BJ (cell line): ENCODE measurements around the gene PACSIN1. TPM values are rescaled to one million over a fixed set of nuclear protein-coding genes. Genes with fewer than 3 reads are reported as not detected.

Experiments
- CTCF ChIA-PET: fragments of 350-600 bp; formaldehyde crosslinking; extraction: SDS; loops from one replicate; lab custom pipeline; 2021; ENCODE audit warnings: antibody characterized with exemption, inconsistent platforms; lab: Yijun Ruan, JAX
- POLR2A ChIA-PET: fragments of 300-600 bp; sonication (Branson Sonifier 250); formaldehyde crosslinking; extraction: SDS; loops from one replicate; lab custom pipeline; 2021; ENCODE audit warnings: antibody characterized with exemption; lab: Charles Lee
- DNase-seq: peaks from one replicate; pipeline ENCODE4 v3.0.0-alpha.2; 2011; ENCODE audit warnings: low read depth
- H3K27me3 ChIP-seq: 2 replicates; pipeline ENCODE4 v1.6.0; 2011; ENCODE audit warnings: low read length; ENCODE audit not compliant: control insufficient read depth, insufficient read depth
- H3K36me3 ChIP-seq: 2 replicates; pipeline ENCODE4 v1.5.1; 2011; ENCODE audit warnings: low read length; ENCODE audit not compliant: control insufficient read depth, insufficient read depth
- H3K4me3 ChIP-seq: 2 replicates; pipeline ENCODE4 v1.5.1; 2011; ENCODE audit warnings: low read depth, mild to moderate bottlenecking, control low read depth, low read length
- polyA plus RNA-seq: library from polyadenylated mRNA; depleted of rRNA; stranded (reverse); fragments of >200 nt; gene quantifications from 2 replicates; pipeline ENCODE4 v1.2.3, GENCODE V29; 2011
- TF ChIP-seq, protein P1 (sequence below): IDR thresholded peaks from 2 replicates; pipeline ENCODE4 v1.5.1; 2011; ENCODE audit warnings: low read depth, mild to moderate bottlenecking, control low read depth, inconsistent platforms, low read length, moderate library complexity; ENCODE audit not compliant: insufficient read depth

Gene PACSIN1
- polyA plus RNA-seq, 1 experiment: 0.04 TPM

DNA sequence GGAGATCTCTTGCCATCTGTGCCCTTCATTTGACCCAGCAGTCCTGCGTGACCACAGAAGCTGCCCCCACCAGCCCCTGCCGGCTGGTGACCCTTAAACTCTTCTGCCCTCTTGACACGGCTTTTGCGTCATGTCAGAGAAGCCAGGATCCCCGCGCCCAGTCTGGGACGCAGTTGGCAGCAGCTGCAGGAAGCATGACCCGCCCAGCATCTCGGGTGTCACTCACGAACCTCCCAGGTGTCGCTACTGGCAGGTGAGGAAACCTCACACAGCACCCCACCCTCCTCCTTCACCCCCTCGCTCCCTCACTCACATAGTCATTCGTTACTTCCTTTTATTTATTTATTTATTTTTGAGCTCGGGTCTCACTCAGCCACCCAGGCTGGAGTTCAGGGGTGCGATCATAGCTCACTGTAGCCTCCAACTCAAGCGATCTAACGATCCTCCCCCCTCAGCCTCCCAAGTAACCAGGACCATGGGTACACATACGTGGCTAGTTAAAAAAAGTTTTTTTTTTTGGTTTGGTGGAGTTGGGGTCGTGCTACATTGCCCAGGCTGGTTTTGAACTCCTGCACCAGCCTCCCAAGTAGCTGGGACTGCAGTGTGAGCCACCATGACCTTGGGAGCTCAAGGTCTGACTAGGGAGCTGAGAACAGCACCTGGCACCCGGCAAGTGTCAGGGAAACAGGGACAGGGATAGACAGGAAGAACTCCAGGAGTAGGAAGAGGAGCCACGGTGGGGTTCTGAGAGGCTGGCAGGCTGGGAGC lies 104.4 kb downstream of the PACSIN1 start:
- Histone ChIP-seq H3K4me3 (no peak overlapping the region), H3K36me3 (no peaks in the 10 kb centered on the region), H3K27me3 (peaks cover 3% of the 10 kb centered on the region; the same call in 1 of the 2 replicates)
- TF ChIP-seq, protein P1, sequence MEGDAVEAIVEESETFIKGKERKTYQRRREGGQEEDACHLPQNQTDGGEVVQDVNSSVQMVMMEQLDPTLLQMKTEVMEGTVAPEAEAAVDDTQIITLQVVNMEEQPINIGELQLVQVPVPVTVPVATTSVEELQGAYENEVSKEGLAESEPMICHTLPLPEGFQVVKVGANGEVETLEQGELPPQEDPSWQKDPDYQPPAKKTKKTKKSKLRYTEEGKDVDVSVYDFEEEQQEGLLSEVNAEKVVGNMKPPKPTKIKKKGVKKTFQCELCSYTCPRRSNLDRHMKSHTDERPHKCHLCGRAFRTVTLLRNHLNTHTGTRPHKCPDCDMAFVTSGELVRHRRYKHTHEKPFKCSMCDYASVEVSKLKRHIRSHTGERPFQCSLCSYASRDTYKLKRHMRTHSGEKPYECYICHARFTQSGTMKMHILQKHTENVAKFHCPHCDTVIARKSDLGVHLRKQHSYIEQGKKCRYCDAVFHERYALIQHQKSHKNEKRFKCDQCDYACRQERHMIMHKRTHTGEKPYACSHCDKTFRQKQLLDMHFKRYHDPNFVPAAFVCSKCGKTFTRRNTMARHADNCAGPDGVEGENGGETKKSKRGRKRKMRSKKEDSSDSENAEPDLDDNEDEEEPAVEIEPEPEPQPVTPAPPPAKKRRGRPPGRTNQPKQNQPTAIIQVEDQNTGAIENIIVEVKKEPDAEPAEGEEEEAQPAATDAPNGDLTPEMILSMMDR: no peak
- no peak for DNase-seq
- CTCF ChIA-PET: interaction anchor here (0.7 to 1.2 kb wide), 3 partner anchors 17 to 782 kb away, joined by 3 to 4 read pairs (median 3); no protein-coding TSS in a partner anchor
- POLR2A ChIA-PET: no interaction called here

DNA sequence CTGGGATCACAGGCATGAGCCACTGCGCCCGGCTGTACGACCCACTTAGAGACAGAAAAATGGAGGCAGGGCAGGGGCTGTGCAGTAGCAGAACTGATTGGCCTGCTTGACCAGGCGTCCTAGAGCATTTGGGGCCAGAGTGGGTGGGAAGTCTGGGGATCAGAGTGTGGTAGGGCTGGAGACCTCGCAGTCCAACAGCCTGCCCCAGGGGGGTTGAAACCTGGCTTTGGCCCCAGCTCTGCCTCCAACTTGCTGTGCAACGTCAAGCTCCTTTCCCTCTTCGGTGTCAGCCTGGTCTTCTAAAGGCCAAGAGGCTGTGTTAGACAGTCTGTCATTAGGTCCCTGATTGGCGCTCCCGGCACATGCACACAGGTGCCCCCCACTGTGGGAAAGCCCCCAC lies 105.5 kb downstream of the PACSIN1 start:
- H3K27me3 ChIP-seq: peaks cover 3% of the 10 kb centered on the region; the same call in 1 of the 2 replicates
- POLR2A ChIA-PET: no interaction called here
- DNase-seq: no peak
- H3K36me3 ChIP-seq: no peaks in the 10 kb centered on the region
- no peak overlapping the region for H3K4me3 ChIP-seq
- CTCF ChIA-PET: no interaction called here
- TF ChIP-seq, protein P1: no peak

DNA sequence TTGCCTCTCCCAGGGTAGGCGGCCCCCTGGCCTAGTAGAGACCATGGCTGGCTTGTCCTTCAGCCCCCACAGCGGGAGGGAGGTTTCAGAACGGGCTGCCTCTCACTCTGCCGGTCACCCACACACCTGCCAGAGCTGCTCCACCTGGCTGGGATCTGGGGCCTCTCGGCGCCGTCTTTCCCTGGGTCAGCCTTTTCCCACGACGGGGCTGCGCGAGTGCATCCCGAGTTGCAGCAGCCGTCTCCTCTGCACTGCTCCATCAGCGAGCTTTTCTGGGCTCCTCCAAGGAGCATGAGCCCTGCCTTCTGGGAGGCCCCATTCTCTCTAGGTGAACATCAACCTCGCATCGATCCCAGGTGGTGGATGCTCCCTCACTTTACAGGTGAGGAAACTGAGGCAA lies 106.1 kb downstream of the PACSIN1 start:
- TF ChIP-seq, protein P1: no peak
- H3K36me3 ChIP-seq: no peaks in the 10 kb centered on the region
- peaks cover 2% of the 10 kb centered on the region; the same call in 1 of the 2 replicates for H3K27me3 ChIP-seq
- CTCF ChIA-PET: no interaction called here
- no peak for DNase-seq
- H3K4me3 ChIP-seq: no peak overlapping the region
- POLR2A ChIA-PET: no interaction called here

DNA sequence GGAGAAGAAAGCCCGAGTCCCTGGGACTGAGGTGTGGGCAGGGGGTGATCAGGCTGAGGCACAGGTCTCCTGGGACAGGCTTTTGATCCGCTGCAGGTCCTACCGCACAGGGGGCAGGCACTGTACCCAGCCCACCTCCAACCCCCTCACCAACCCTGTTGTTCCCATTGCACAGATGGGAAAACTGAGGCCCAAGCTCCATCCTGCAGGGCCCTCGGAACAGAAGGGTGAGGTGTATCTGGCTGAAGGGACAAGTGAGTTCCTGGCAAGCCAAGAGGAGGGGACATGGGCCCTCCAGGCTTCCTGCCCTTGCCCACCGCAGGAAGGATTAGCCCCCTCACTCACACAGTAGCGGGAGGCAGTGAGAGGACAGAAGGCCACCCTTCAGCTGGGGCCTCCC lies 106.7 kb downstream of the PACSIN1 start:
- Histone ChIP-seq H3K4me3 (no peak overlapping the region), H3K27me3 (no peaks in the 10 kb centered on the region), H3K36me3 (no peaks in the 10 kb centered on the region)
- ChIA-PET POLR2A (no interaction called here), CTCF (no interaction called here)
- no peak for DNase-seq
- TF ChIP-seq, protein P1: no peak

DNA sequence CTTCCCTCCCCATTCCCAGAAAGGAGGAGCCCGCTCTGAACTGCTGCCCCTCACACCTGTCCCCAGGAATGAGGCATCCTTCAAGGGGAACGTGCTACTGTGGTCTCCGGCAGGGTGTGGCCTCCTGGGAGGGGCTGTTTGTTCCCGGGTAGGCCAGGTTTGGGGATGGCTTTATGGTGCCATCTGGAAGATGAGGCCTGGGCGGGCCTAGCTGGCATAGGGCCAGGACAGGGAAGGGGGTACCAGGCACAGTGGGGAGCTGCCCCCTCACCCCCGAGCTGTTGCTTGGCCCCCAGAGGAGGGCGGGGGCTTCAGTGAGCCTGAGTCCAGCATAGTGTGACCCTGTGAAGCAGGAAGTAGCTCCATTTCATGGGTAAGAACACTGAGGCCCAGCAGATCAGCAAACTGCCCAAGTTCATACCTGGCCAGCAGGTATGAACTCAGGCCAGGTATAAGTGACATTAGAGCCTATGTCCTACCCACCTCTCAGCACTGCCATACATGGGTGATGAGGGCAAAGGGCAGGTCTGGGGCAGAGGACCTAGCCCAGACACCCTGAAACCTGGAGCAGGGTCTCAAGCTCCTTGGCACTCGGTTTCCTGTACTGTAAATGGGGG lies 107.8 kb downstream of the PACSIN1 start:
- TF ChIP-seq, protein P1: no peak
- no peaks in the 10 kb centered on the region for H3K27me3 ChIP-seq
- H3K36me3 ChIP-seq: no peaks in the 10 kb centered on the region
- ChIA-PET POLR2A (no interaction called here), CTCF (interaction anchor here (0.6 kb wide), 1 partner anchor 904 kb away, joined by 3 read pairs; no protein-coding TSS in a partner anchor)
- no peak overlapping the region for H3K4me3 ChIP-seq
- DNase-seq: no peak
